ENCODE data around the gene KIRREL3.

DNA sequence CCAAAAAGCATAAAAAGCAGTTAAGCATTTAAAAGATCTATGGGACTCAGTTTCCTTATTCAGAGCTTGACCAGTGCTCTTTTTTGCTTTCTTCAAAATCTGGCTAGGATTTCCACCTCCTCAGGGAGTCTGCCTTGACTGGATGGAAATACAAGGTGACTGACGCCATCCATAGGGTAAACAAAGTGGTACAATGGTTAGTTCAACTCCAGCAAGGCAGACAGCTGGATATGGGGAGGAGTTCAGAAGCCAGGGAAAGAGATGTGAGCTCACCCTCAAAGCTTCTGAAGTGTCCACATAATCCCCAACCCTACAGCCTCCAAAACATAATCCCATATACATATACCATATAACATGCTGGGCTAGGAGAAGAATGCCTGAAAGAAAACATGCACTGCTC is 52.0 kb downstream of the KIRREL3 start:
- no peak for TF ChIP-seq EZH2 (IDR thresholded peaks at IDR 0.05; ENCODE audit: low read length)
- no peak for TF ChIP-seq CTCF (optimal IDR thresholded peaks at IDR 0.05 in 1 of 3, IDR thresholded peaks at IDR 0.05 in 1 of 3, conservative IDR thresholded peaks at IDR 0.05 in 1 of 3; ENCODE audit: extremely low read depth in 1 of 3, insufficient read depth in 2 of 3, low read length in 3 of 3)
